Stimulated activated effector memory CD8-positive, alpha-beta T cell treated with anti-CD3 and anti-CD28 coated beads, Interleukin-12 subunit alpha, Interleukin-12 subunit beta, amount 100 ng/mL, for 72 hours (primary cell): ENCODE results near the gene MEI4.

Experiments used
- ATAC-seq: fragments of 150-1000 bp; cut with Tn5 transposase; 2 replicates; pipeline ENCODE4 v1.10.0; 2021
- DNase-seq, 2 donors: peaks; one replicate each; pipeline ENCODE4 v3.0.0; 2021 to 2022; ENCODE audit warnings: low spot score in 2 of 2
- H3K27ac Mint-ChIP-seq: one replicate; pipeline ENCODE4 v1.8.0; 2022; ENCODE audit warnings: mild to moderate bottlenecking, mixed read lengths
- H3K36me3 Mint-ChIP-seq: one replicate; pipeline ENCODE4 v1.8.0; 2022; ENCODE audit warnings: mild to moderate bottlenecking, mixed read lengths
- H3K4me1 Mint-ChIP-seq: one replicate; pipeline ENCODE4 v1.8.0; 2022; ENCODE audit warnings: mixed read lengths
- H3K4me3 Mint-ChIP-seq: one replicate; pipeline ENCODE4 v1.8.0; 2022; ENCODE audit warnings: mild to moderate bottlenecking, mixed read lengths
- H3K9me3 Mint-ChIP-seq: one replicate; pipeline ENCODE4 v1.8.0; 2022; ENCODE audit warnings: mixed read lengths

The MEI4 gene, protein sequence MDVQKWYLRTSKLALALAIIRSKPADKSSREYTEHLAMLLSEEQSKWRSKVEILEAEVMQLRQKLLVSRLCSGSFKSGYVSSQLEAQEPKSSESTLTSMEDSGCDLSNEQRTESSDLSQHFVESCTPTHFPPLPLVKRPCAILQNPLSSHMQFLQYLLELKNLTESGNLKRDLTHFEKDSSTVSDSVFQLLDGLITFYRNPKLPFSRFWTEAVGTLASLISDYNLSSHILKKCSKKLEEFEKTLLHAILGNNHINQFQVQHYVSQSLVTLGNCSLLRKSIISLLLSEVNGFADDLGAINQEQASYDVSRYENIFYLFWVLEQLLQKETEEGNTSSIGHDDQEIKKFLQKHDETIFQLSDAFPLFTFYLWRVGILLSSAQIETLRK

DNA sequence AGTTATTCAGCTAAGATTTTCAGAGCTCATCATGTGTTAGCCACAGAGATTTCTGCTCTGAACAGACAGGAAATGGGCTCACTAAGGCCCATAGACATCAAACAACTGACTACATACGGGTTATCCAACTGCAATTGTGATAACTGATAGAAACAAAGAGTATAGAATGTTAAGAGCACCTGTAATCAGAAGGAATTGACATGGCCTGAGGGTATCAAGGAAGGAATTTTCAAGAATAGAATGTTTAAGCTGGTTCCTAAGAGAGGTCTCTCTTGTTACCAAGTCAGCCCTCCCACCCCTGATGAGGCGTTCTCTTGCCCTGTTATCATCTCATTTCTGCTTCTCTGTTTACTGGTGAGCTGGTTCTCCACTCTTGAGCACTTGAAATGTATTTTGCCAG, at the start of gene MEI4:
TSS of gene MEI4 (plus strand) at position 301 of the 400 bp plus-strand sequence. CDS start 37,633 bp downstream, outside the sequence.
- Mint-ChIP-seq H3K9me3 (peaks cover 12% of the 10 kb centered on the region), H3K4me3 (no peak within 1 kb of the TSS), H3K36me3 (no peaks in the 10 kb centered on the region), H3K27ac (no peak within 1 kb of the TSS), H3K4me1 (no peaks in the 10 kb centered on the region)
- DNase-seq: no peak
- no peak for ATAC-seq

DNA sequence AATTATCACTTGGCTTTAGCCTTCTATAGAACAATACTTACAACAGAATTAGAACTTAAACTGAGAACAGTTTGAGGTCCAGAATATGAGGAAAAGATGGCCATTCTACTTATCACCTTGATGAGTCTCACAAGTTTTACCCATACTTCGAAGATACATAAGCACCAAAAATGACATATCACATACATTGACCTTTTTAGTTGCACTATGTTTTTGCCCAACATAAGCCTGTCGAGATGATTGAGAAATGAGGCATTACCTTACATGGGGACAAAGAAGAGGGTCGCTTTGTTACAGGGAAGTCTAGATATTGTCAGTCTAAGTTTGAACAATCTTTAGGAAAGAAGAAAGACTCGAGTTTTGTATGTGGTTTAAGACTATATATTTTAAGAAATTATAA, 48.4 kb upstream of the MEI4 start:
- Mint-ChIP-seq H3K36me3 (no peaks in the 10 kb centered on the region), H3K27ac (no peak overlapping the region), H3K4me1 (no peaks in the 10 kb centered on the region), H3K4me3 (no peak overlapping the region), H3K9me3 (peaks cover 25% of the 10 kb centered on the region)
- ATAC-seq (no peak), DNase-seq (no peak)

- no peak overlapping the region for H3K27ac Mint-ChIP-seq
- no peak for ATAC-seq
- peaks cover 18% of the 10 kb centered on the region for H3K9me3 Mint-ChIP-seq
- H3K4me3 Mint-ChIP-seq: no peak overlapping the region
- no peaks in the 10 kb centered on the region for H3K36me3 Mint-ChIP-seq
- DNase-seq: no peak
- no peaks in the 10 kb centered on the region for H3K4me1 Mint-ChIP-seq
Measured at GRCh38 chr6:77607004-77607403, 45.8 kb upstream of the MEI4 start.

GRCh38 chr6:77609106-77609505, 43.7 kb upstream of the MEI4 start:
- Mint-ChIP-seq H3K36me3 (no peaks in the 10 kb centered on the region), H3K27ac (no peak overlapping the region), H3K4me1 (no peaks in the 10 kb centered on the region), H3K9me3 (peaks cover 19% of the 10 kb centered on the region), H3K4me3 (no peak overlapping the region)
- DNase-seq (no peak), ATAC-seq (no peak)

DNA sequence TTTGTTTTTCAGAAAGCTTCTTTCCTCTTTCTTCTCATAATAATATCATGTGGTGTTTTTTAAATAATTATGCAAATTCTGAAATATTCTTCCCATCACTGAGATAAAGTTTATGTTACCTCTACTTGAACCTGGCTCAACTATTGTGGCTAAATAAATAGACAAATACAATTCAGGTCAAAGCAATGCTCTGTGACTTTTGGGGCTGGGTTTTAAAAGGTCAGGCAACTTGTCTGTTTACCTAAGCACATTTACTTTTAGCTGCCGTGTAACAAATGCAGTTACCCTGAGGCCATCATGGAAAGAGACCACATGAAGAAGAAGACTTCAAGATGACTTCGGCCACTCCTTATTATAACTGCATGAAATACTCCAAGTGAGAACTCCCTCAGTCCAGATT, 33.7 kb upstream of the MEI4 start:
- Mint-ChIP-seq H3K9me3 (peaks cover 8% of the 10 kb centered on the region), H3K4me3 (no peak overlapping the region), H3K36me3 (no peaks in the 10 kb centered on the region), H3K4me1 (no peaks in the 10 kb centered on the region), H3K27ac (no peak overlapping the region)
- DNase-seq (no peak), ATAC-seq (no peak)

DNA sequence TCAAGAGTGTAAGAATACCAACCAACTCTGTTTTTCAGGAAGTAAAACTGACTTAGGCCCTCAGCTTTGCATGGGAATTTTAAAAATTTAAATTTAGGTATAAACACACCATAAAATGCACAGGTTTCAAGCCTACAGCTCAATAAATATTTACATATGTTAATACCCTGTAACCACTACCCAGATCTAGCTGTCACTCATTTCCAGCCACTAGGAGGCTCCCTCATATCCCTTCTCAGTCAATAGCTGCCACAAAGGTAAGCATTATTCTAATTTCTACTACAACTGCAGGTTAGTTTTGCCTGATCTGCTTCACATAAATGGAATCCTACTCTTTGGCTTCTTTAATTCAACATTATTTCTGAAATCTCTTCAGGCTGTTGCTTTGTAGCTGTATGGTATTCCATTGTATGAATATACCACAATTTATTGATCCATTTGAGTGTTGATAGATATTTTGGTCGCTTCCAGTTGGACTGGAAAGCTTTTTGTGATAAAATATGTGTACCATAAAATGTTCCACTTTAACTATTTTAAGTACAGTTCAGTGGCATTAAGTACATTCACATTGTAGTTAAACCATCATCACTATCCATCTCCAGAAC, 32.5 kb upstream of the MEI4 start:
- Mint-ChIP-seq H3K4me1 (no peaks in the 10 kb centered on the region), H3K9me3 (peaks cover 8% of the 10 kb centered on the region), H3K4me3 (no peak overlapping the region), H3K36me3 (no peaks in the 10 kb centered on the region), H3K27ac (no peak overlapping the region)
- ATAC-seq (no peak), DNase-seq (no peak)

GRCh38 chr6:77624515-77624914, 28.3 kb upstream of the MEI4 start:
- no peak for ATAC-seq
- no peak for DNase-seq
- Mint-ChIP-seq H3K27ac (no peak overlapping the region), H3K4me3 (no peak overlapping the region), H3K4me1 (no peaks in the 10 kb centered on the region), H3K36me3 (no peaks in the 10 kb centered on the region), H3K9me3 (peaks cover 14% of the 10 kb centered on the region)

DNA sequence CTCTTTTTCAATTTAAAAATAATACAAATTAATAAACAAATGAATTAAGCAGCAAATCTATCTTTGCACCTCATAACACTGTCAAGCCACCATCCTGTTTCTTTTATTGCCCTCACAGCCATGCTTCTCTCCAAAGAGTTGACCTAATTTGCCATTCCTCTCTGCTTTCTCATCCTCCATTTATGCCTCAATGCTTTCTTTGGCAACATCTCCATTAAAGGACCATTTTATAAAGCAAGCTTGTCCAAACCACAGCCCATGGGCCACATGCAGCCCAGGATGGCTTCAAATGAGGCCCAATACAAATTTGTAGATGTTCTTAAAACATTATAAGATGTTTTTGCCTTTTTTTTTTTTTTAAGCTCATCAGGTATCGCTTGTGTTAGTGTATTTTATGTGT, 26.4 kb upstream of the MEI4 start:
- Mint-ChIP-seq H3K36me3 (no peaks in the 10 kb centered on the region), H3K9me3 (peaks cover 11% of the 10 kb centered on the region), H3K27ac (no peak overlapping the region), H3K4me3 (no peak overlapping the region), H3K4me1 (no peaks in the 10 kb centered on the region)
- DNase-seq: no peak
- no peak for ATAC-seq

- no peaks in the 10 kb centered on the region for H3K4me1 Mint-ChIP-seq
- H3K9me3 Mint-ChIP-seq: peaks cover 11% of the 10 kb centered on the region
- DNase-seq (no peak), ATAC-seq (no peak)
- no peak overlapping the region for H3K27ac Mint-ChIP-seq
- H3K36me3 Mint-ChIP-seq: no peaks in the 10 kb centered on the region
- no peak overlapping the region for H3K4me3 Mint-ChIP-seq
Measured at GRCh38 chr6:77630014-77630413, 22.8 kb upstream of the MEI4 start.

DNA sequence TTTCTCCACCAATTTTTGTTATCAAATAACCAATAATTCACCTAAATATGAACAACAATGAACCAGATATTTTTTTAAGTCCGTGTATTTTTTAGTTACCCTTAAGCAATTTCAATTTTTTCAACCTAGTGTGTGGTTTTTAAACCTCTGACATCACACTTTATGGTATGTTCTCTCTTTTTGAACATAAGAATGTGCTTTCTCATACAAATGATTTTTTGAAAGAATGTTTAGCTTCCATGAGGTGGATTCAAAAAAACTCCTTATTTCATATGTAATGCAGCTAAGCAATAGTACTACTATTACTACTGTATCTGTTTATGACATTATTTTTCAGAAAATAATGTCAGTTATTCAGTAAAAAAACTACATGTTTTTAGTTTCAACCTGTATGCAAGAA, 19.4 kb upstream of the MEI4 start:
- Mint-ChIP-seq H3K9me3 (no peaks in the 10 kb centered on the region), H3K36me3 (no peaks in the 10 kb centered on the region), H3K4me3 (no peak overlapping the region), H3K4me1 (no peaks in the 10 kb centered on the region), H3K27ac (no peak overlapping the region)
- DNase-seq (no peak), ATAC-seq (no peak)

- DNase-seq (no peak), ATAC-seq (no peak)
- H3K36me3 Mint-ChIP-seq: no peaks in the 10 kb centered on the region
- no peaks in the 10 kb centered on the region for H3K4me1 Mint-ChIP-seq
- no peak overlapping the region for H3K4me3 Mint-ChIP-seq
- no peaks in the 10 kb centered on the region for H3K9me3 Mint-ChIP-seq
- no peak overlapping the region for H3K27ac Mint-ChIP-seq
Measured at GRCh38 chr6:77633993-77634715, 18.7 kb upstream of the MEI4 start.

DNA sequence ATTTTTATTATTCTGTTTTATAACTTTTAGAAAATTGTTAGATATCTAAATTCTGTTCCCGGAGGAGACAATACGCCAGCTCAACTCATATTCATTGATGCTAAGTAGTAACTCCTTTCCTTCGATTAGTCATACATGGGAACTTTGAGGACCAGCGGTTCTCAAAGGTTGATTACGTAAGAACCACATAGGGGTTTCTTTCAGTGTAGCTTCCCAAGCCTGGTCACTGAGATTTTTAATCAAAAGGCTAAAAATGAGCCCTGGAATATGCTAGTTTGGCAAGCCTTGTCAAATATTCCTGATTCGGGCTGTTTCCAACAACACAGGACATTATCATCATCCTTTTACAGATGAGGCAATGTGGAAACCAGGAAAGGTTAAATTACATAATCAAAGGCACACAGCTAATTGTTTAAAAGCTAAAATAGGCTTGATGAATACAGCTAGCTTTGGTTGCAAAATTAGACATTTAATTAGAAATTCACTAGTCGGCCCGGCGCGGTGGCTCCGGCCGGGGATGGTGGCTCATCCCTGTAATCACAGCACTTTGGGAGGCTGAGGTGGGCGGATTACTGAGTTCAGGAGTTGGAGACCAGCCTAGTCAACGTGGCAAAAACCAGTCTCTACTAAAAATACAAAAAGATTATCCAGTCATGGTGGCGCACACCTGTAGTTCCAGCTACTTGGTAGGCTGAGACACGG, 14.6 kb upstream of the MEI4 start:
- Mint-ChIP-seq H3K4me1 (no peaks in the 10 kb centered on the region), H3K9me3 (peaks cover 5% of the 10 kb centered on the region), H3K27ac (no peak overlapping the region), H3K4me3 (no peak overlapping the region), H3K36me3 (no peaks in the 10 kb centered on the region)
- ATAC-seq: no peak
- no peak for DNase-seq

DNA sequence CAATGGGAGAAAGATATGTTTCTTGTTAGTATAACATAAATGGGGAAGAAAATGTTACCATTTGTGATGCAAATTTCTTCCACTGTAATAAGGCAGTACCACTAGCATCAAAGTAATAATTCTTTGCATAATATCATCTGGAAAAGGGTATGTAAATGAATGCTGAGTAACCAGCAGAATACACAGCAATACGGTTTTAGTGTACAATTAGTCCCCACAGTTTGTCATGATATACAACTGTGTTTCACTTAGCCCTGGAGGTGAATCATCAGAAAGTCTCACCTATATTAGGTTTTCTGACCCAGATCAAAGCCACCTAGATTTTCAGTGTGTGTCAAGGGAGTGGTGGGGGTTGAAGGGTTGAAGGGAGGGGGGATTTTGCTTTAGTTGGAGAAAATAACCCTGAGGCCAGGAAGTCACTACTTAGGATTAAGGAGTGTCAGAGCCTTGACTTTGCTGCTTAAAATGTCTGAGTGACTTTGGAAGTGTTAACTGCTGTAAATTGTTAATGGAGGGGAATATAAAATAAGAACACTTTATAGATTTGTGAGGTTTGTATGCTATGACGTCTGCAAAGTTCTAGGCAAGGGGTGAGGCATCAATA, 8.6 kb upstream of the MEI4 start:
- DNase-seq (no peak), ATAC-seq (no peak)
- no peaks in the 10 kb centered on the region for H3K36me3 Mint-ChIP-seq
- H3K4me1 Mint-ChIP-seq: no peaks in the 10 kb centered on the region
- H3K9me3 Mint-ChIP-seq: peaks cover 5% of the 10 kb centered on the region
- no peak overlapping the region for H3K27ac Mint-ChIP-seq
- H3K4me3 Mint-ChIP-seq: no peak overlapping the region

DNA sequence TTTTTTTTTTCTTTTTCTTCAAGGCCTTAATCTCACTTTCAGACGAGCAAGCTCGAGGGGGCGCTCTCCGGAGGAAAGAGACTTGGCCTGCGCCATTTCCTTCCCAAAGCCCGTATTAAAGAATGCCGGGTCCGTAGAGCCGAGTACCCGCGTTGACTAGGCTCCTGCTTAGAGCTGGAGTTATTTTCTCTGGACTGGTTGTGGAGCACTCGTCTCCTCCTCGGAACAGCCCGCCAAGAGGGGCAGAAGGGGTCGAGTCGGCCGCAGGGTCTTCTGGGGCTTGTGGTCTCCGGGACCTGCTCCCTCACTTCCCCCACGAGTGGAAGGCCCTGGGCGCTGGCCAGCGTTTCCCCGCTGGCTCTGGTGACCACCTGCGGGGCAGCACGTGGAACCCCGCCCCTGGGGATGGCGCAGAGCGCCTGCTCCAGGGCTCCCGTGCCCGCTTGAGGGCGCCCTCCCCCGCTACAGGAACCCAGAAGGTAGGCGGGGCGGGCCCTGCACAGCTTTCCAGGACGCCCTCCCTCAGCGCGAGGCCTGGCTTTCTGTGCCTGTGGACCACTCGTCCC, 2.7 kb upstream of the MEI4 start:
- no peak for DNase-seq
- Mint-ChIP-seq H3K36me3 (no peaks in the 10 kb centered on the region), H3K9me3 (peaks cover 6% of the 10 kb centered on the region), H3K4me3 (no peak overlapping the region), H3K27ac (no peak overlapping the region), H3K4me1 (no peaks in the 10 kb centered on the region)
- ATAC-seq: no peak

DNA sequence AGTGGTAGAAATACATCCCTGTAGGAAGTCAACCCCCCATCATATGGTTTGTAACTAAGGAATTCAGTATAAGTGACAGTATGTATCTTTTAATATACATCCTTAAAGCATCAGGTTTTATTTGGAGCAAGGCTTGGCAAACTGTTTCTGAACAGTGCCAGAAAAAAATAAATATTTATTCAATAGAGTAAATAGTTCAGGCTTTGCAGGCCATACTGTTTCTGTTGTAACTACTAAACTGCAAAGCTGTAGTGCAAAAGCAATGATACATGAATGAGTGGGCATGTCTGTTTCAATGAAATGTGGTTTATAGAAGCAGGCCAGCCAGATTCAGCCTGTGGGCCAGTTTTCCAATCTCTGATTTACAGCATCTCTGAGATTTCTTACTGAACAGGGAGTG, 977 bp downstream of the MEI4 start:
- Mint-ChIP-seq H3K4me1 (no peaks in the 10 kb centered on the region), H3K36me3 (no peaks in the 10 kb centered on the region), H3K27ac (no peak overlapping the region), H3K9me3 (peaks cover 14% of the 10 kb centered on the region), H3K4me3 (no peak overlapping the region)
- DNase-seq (no peak), ATAC-seq (no peak)
